Peyer's patch (tissue), 4 donors: Measurements from ENCODE around the gene HGD.

ENCODE experiments used
- CTCF ChIP-seq, 6 experiments: fragments of 450-650 bp in 4 of 6; fragments of 200-600 bp in 2 of 6; sonication (generic) in 1 of 6; IDR thresholded peaks; one replicate each; pipeline ENCODE4 v1.5.1; 2017 to 2019; ENCODE audit warnings: antibody characterized with exemption in 6 of 6, mild to moderate bottlenecking in 3 of 6, moderate library complexity in 1 of 6
- POLR2A ChIP-seq, 2 donors: fragments of 450-650 bp; IDR thresholded peaks; one replicate each; pipeline ENCODE4 v1.5.1; 2017; ENCODE audit warnings: antibody characterized with exemption in 2 of 2, mild to moderate bottlenecking in 2 of 2, moderate library complexity in 2 of 2

- no peak for TF ChIP-seq CTCF (IDR thresholded peaks at IDR 0.05)
- TF ChIP-seq POLR2A (IDR thresholded peaks at IDR 0.05): no peak
Observed at GRCh38 chr3:120623727-120624093, 58.3 kb downstream of the HGD start.
